Epithelial cell of esophagus (primary cell): ENCODE measurements around the gene TMEM225B.

Experiments used
- DNase-seq: peaks from one replicate; pipeline ENCODE4 v3.0.0; 2010; ENCODE audit warnings: low read depth
- H3K4me3 ChIP-seq: 2 replicates; pipeline ENCODE4 v1.5.1; 2011; ENCODE audit warnings: mild to moderate bottlenecking, low read length, control low read depth
- TF ChIP-seq, protein P1 (sequence below): IDR thresholded peaks from 2 replicates; pipeline ENCODE4 v1.5.1; 2011; ENCODE audit warnings: low read depth, mild to moderate bottlenecking, low read length, control low read depth, inconsistent platforms; ENCODE audit not compliant: insufficient read depth; ENCODE audit errors: missing control alignments

TMEM225B gene

DNA sequence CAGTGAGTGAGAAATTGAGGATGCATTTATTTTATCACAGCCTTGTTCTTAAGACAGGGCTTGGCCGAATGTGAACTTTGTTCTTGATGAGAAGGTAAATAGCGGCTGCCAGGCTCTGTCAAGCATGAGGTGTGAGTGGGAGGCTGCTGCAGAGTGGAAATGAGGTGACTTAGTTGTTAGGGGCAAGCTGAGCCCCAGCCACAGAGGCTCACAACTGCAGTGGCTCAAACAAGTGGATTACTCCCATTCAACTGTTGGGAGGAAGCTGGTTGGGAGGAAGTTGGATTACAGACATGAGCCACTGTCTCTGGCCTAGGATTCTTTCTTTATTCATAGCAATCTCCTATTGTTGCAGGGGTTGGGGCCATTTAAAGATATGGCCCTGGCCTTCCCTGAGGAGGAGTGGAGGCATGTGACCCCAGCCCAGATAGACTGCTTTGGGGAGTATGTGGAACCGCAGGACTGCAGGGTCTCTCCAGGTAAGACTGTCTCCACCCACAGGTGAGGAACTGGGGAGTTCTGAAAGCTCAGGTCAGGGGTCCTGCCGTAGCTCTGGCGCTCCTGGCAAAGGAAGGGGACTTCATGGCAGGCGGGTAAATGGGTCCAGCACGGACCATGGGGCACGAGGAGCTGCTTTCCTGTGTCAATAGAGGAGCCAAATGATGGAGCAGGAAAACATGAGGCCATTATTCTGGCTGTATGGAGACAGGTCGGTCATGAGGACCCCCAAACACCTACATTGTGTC lies 25.8 kb downstream of the TMEM225B start:
- TF ChIP-seq, protein P1, sequence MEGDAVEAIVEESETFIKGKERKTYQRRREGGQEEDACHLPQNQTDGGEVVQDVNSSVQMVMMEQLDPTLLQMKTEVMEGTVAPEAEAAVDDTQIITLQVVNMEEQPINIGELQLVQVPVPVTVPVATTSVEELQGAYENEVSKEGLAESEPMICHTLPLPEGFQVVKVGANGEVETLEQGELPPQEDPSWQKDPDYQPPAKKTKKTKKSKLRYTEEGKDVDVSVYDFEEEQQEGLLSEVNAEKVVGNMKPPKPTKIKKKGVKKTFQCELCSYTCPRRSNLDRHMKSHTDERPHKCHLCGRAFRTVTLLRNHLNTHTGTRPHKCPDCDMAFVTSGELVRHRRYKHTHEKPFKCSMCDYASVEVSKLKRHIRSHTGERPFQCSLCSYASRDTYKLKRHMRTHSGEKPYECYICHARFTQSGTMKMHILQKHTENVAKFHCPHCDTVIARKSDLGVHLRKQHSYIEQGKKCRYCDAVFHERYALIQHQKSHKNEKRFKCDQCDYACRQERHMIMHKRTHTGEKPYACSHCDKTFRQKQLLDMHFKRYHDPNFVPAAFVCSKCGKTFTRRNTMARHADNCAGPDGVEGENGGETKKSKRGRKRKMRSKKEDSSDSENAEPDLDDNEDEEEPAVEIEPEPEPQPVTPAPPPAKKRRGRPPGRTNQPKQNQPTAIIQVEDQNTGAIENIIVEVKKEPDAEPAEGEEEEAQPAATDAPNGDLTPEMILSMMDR, result no peak
- no peak for DNase-seq
- H3K4me3 ChIP-seq, result no peak overlapping the region

DNA sequence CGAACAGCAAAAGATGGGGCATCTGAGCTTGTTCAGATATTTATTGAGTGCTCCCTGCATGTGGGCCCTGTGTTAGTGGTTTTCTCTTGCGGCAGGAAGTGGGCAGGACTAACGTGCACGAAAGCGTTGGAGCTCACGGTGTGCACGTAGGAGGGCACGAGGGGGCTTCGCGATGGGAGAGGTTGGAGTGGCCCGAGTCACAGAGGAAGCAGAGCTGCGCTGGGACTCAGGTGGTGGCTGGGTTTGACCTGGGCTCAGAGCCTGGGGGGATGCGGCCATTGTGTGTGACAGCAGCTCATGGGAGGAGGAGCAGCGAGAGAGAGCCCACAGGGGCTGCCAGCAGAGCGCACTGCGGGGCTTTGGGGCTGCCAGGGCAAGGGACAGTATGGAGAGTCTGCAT lies 26.4 kb downstream of the TMEM225B start:
- no peak for DNase-seq
- TF ChIP-seq, protein P1, result no peak
- no peak overlapping the region for H3K4me3 ChIP-seq

DNA sequence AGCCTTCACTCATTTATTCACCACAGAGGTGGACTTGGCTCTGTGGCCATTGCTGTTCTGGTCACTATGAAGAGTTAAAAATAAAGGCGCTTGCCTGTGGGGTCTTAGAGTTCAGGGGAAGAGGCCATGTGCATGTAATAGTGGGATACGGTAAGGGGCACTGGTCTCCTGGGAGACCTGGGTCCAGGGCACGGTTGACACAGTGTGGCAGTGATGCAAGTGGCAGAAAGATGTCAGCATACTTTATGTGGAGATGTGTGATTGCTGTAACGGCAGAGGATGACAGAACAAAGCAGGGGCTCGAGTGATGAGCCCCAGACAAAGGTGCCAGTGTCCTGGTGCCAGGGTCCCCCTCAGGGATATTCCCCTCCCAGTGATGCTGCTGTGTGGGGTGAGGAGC lies 27.3 kb downstream of the TMEM225B start:
- TF ChIP-seq, protein P1, result no peak
- DNase-seq, result no peak
- H3K4me3 ChIP-seq, result no peak overlapping the region

DNA sequence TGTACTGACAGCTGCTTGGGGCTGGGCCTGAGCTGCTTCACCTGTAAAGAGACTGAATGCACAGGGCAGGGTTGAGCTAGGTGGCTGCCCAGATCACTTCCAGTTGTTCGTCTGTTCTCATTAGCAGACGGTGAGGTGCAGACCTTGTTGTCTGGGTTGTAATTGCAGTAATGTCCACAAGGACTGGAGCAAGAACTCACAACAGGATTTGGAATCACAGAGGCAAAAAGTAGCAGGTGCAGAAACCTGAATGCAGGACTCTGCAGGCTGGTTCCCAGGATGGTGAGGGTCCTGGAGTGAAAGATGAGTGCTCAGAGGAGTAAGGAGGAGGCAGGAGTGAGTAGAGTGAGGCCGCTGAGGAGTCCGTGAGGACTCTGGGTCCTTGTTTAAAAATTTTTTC lies 27.9 kb downstream of the TMEM225B start:
- DNase-seq, result no peak
- TF ChIP-seq, protein P1, result no peak
- no peak overlapping the region for H3K4me3 ChIP-seq

DNA sequence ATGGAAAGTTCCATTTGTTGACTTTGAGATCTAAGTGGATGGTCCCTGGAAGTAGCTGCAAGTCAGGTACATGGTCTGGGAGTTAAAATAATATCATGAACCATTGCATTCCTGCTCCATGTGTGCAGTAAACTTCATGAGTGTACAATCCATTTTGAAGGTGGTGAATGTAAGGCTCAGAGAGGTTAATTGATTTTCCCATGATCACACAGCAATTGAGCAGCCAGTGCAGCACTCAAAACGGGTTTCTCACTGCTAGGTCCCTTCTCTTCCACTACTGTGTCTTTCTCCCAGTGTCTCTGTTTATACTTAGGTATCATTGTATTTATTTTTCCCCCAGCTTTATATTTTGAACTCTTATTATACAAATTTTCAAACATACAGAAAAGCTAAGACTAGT lies 28.6 kb downstream of the TMEM225B start:
- H3K4me3 ChIP-seq, result no peak overlapping the region
- TF ChIP-seq, protein P1, result no peak
- DNase-seq, result no peak

DNA sequence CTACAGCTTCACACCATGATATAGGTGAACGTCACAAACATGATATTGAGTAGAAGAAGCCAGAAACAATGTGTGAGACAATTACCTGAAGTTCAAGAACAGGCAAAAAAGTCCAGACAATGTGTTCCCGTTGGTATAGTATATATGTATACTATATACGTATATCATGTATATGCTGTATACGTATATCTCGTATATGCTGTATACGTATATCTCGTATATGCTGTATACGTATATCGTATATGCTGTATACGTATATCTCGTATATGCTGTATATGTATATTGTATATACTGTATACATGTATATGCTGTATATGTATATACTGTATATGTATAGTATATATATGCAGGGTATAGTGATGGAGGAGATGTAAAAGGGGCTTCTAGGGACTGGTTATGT lies 29.4 kb downstream of the TMEM225B start:
- DNase-seq, result no peak
- H3K4me3 ChIP-seq, result no peak overlapping the region
- TF ChIP-seq, protein P1, result no peak
